Thyroid gland (tissue), 4 donors: ENCODE measurements around the gene IQGAP2.

Source experiments
- POLR2A ChIP-seq, 2 donors: fragments of 450-650 bp; IDR thresholded peaks; one replicate each; pipeline ENCODE4 v1.6.1; 2017; ENCODE audit warnings: antibody characterized with exemption in 2 of 2, mild to moderate bottlenecking in 2 of 2, moderate library complexity in 1 of 2
- TF ChIP-seq, protein P1 (sequence below), 6 experiments: fragments of 200-600 bp in 3 of 6; fragments of 450-650 bp in 3 of 6; sonication (generic) in 3 of 6; IDR thresholded peaks; one replicate each; pipeline ENCODE4 v1.5.1; 2016 to 2019; ENCODE audit warnings: antibody characterized with exemption in 6 of 6, mild to moderate bottlenecking in 2 of 6, inconsistent platforms in 1 of 6, moderate library complexity in 1 of 6

DNA sequence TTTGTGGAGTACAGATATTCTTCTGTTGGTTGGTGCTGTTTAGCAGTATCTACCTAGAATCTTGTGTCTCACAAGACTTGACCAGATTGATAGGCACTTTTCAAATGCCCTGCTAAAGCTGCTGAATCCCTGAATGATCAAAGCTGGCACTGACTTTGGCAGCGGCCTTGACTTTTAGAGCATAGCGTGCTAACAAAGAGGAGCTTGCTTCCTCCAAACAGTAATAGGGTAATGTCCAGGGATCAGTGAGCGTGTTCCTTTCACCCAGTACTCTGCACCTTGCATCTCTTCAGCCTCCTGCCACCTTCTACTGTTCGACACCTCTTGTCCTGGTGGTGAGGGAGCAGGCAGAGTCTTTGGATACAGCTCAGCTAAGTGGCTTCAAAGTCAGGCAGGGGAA lies 100.8 kb downstream of the IQGAP2 start:
- TF ChIP-seq, protein P1, sequence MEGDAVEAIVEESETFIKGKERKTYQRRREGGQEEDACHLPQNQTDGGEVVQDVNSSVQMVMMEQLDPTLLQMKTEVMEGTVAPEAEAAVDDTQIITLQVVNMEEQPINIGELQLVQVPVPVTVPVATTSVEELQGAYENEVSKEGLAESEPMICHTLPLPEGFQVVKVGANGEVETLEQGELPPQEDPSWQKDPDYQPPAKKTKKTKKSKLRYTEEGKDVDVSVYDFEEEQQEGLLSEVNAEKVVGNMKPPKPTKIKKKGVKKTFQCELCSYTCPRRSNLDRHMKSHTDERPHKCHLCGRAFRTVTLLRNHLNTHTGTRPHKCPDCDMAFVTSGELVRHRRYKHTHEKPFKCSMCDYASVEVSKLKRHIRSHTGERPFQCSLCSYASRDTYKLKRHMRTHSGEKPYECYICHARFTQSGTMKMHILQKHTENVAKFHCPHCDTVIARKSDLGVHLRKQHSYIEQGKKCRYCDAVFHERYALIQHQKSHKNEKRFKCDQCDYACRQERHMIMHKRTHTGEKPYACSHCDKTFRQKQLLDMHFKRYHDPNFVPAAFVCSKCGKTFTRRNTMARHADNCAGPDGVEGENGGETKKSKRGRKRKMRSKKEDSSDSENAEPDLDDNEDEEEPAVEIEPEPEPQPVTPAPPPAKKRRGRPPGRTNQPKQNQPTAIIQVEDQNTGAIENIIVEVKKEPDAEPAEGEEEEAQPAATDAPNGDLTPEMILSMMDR (IDR thresholded peaks at IDR 0.05), result no peak
- no peak for TF ChIP-seq POLR2A (IDR thresholded peaks at IDR 0.05)
